HepG2 (cell line): ENCODE data around the gene RBCK1. TPM values are rescaled to one million over a fixed set of nuclear protein-coding genes. Genes with fewer than 3 reads are reported as not detected.

Experiments
- ASH2L ChIP-seq: fragments of 300-600, 200-600 bp; sonication (generic); IDR thresholded peaks from 2 replicates; pipeline ENCODE4 v1.7.0; 2017; ENCODE audit warnings: low read depth, mild to moderate bottlenecking, moderate library complexity, mixed read lengths, low read length; ENCODE audit not compliant: insufficient read length
- FOXO1 ChIP-seq: sonication (generic); formaldehyde crosslinking; IDR thresholded peaks from 2 replicates; pipeline ENCODE4 v1.4.0; 2020; ENCODE audit warnings: missing genetic modification reagents
- GABPA ChIP-seq, 2 experiments: IDR thresholded peaks; 2 replicates each; pipeline ENCODE4 v1.6.1; 2011 to 2016; ENCODE audit warnings: low read depth in 2 of 2, low read length in 1 of 2, missing biosample characterization in 1 of 2, missing genetic modification characterization in 1 of 2
- HMG20B ChIP-seq: conservative IDR thresholded peaks from 2 replicates; pipeline ENCODE4 v1.6.1; 2016; ENCODE audit warnings: missing genetic modification reagents, missing compliant biosample characterization
- HNRNPK ChIP-seq: fragments of 200-400 bp; formaldehyde crosslinking; IDR thresholded peaks from 2 replicates; pipeline ENCODE4 v1.6.1; 2018; ENCODE audit warnings: low read length, low read depth, moderate library complexity, mild to moderate bottlenecking; ENCODE audit not compliant: poor library complexity, severe bottlenecking
- NFYC ChIP-seq: IDR thresholded peaks from 2 replicates; pipeline ENCODE4 v1.6.1; 2016; ENCODE audit warnings: missing genetic modification reagents, missing compliant biosample characterization
- NR2F6 ChIP-seq, 2 experiments: IDR thresholded peaks; 2 replicates each; pipeline ENCODE4 v1.6.1; 2016; ENCODE audit warnings: antibody characterized with exemption in 1 of 2, mild to moderate bottlenecking in 1 of 2
- PHF8 ChIP-seq: sonication (generic); formaldehyde crosslinking; IDR thresholded peaks from 2 replicates; pipeline ENCODE4 v1.5.0; 2020; ENCODE audit warnings: missing genetic modification reagents
- SOX6 ChIP-seq, 2 experiments: fragments of 450-650 bp in 1 of 2; sonication (generic) in 1 of 2; formaldehyde crosslinking in 1 of 2; IDR thresholded peaks; 2 replicates each; pipeline versions ENCODE4 v1.4.0 to v1.6.1; 2017 to 2020; ENCODE audit warnings: antibody characterized with exemption in 1 of 2, mild to moderate bottlenecking in 1 of 2, missing genetic modification reagents in 1 of 2
- TAF1 ChIP-seq: sonication (generic); formaldehyde crosslinking; IDR thresholded peaks from 2 replicates; pipeline ENCODE4 v1.4.0; 2020; ENCODE audit warnings: missing genetic modification reagents
- ZNF296 ChIP-seq: sonication (generic); formaldehyde crosslinking; conservative IDR thresholded peaks from 2 replicates; pipeline ENCODE4 v1.5.0; 2020; ENCODE audit warnings: mild to moderate bottlenecking, missing genetic modification reagents
- ZNF550 ChIP-seq: sonication (generic); formaldehyde crosslinking; IDR thresholded peaks from 2 replicates; pipeline ENCODE4 v1.4.0; 2020; ENCODE audit warnings: mild to moderate bottlenecking, missing genetic modification reagents, borderline replicate concordance
- ZNF564 ChIP-seq: sonication (generic); formaldehyde crosslinking; IDR thresholded peaks from 2 replicates; pipeline ENCODE4 v1.8.1; 2023; ENCODE audit warnings: mild to moderate bottlenecking, missing genetic modification reagents
- polyA plus RNA-seq, 8 experiments: library from polyadenylated mRNA; depleted of rRNA in 3 of 8; stranded (reverse) in 7 of 8; unstranded in 1 of 8; fragments of >200 nt; fragmentation: Illumina TruSeq in 4 of 8; extraction: Trizol in 4 of 8; gene quantifications; 2 replicates each; pipeline versions ENCODE4 v1.2.1 to v1.2.3, GENCODE V29; 2011 to 2016; ENCODE audit warnings: low read depth in 4 of 8, missing spikeins in 1 of 8, mixed read lengths in 1 of 8; ENCODE audit not compliant: insufficient read depth in 1 of 8
- total RNA-seq, 5 experiments: library from RNA; depleted of rRNA; stranded (reverse); fragments of >200 nt; fragmentation: Illumina TruSeq; extraction: Trizol; gene quantifications; 2 replicates each; pipeline ENCODE4 v1.2.3, GENCODE V29; 2016; ENCODE audit warnings: low read depth in 1 of 5
- TF ChIP-seq, protein P1 (sequence below): sonication (generic); formaldehyde crosslinking; IDR thresholded peaks from 2 replicates; pipeline ENCODE4 v1.8.0; 2022; ENCODE audit warnings: missing genetic modification reagents, low read depth, mild to moderate bottlenecking, borderline replicate concordance
- TF ChIP-seq, protein P2 (sequence below): sonication (generic); formaldehyde crosslinking; IDR thresholded peaks from 2 replicates; pipeline ENCODE4 v1.5.0; 2020; ENCODE audit warnings: mild to moderate bottlenecking, missing genetic modification reagents, borderline replicate concordance
- TF ChIP-seq, protein P3 (sequence below): sonication (generic); formaldehyde crosslinking; IDR thresholded peaks from 2 replicates; pipeline ENCODE4 v1.5.1; 2020; ENCODE audit warnings: mild to moderate bottlenecking, missing genetic modification reagents, moderate library complexity
- TF ChIP-seq, protein P4 (sequence below): sonication (generic); formaldehyde crosslinking; IDR thresholded peaks from 2 replicates; pipeline ENCODE4 v1.4.0; 2020; ENCODE audit warnings: missing genetic modification reagents
- TF ChIP-seq, protein P5 (sequence below), 2 experiments: sonication (generic) in 1 of 2; formaldehyde crosslinking in 1 of 2; IDR thresholded peaks; 2 replicates each; pipeline versions ENCODE4 v1.4.0 to v1.6.1; 2016 to 2020; ENCODE audit warnings: borderline replicate concordance in 1 of 2, low read depth in 1 of 2, mild to moderate bottlenecking in 1 of 2, missing genetic modification reagents in 1 of 2

RBCK1 gene
- total and polyA plus RNA-seq, 2 of the 13 experiments (the other 11 are each of a cell fraction or from before 2014, with no cell fraction given) = 149 to 215 TPM

DNA sequence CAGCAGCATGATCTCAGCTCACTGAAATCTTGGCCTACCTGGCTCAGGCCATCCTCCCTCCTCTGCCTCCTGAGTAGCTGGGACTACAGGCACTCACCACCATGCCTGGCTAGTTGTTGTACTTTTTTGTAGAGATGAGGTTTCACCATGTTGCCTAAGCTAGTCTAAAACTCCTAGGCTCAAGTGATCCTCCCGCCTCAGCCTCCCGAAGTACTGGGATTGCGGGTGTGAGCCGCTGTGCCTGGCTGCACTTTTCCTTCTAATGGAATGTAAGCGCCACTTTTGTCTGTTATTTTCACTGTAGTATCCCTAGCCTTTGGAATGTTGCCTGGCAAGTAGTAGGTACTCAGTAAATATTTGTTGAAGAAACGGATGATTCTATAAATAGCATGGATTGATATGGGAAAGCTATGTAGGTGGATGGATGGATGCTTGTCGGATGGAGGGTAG lies 37.9 kb upstream of the RBCK1 start (continued):
- TF ChIP-seq, protein P1, sequence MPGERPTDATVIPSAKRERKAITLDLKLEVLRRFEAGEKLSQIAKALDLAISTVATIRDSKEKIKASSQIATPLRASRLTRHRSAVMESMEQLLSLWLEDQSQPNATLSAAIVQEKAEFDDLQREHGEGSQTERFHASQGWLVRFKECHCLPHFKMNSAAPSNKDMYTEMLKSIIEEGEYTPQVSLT (CRISPR knock-in tag) = no peak
- TF ChIP-seq HMG20B (CRISPR knock-in tag) (no peak), SOX6 (IDR thresholded peaks at IDR 0.05) (no peak), SOX6 (CRISPR knock-in tag; IDR thresholded peaks at IDR 0.05) (peak; percentile 65), FOXO1 (no peak), ASH2L (peak; percentile 42), ZNF550 (CRISPR knock-in tag) (no peak), PHF8 (0 out of 2 replicates have a peak, but pooled peaks have one; percentile 25), ZNF564 (CRISPR knock-in tag) (no peak), GABPA (IDR thresholded peaks at IDR 0.05; ENCODE audit: low read depth, low read length) (no peak), GABPA (CRISPR knock-in tag; IDR thresholded peaks at IDR 0.05; ENCODE audit: low read depth) (peak; percentile 47; the same call in 1 of the 2 replicates), NR2F6 (IDR thresholded peaks at IDR 0.05) (no peak), NR2F6 (CRISPR knock-in tag; IDR thresholded peaks at IDR 0.05) (0 out of 2 replicates have a peak, but pooled peaks have one; percentile 40), TAF1 (peak; percentile 37; the same call in 1 of the 2 replicates), ZNF296 (no peak), NFYC (CRISPR knock-in tag) (0 out of 2 replicates have a peak, but pooled peaks have one; percentile 9), HNRNPK (no peak)
- TF ChIP-seq, protein P2, sequence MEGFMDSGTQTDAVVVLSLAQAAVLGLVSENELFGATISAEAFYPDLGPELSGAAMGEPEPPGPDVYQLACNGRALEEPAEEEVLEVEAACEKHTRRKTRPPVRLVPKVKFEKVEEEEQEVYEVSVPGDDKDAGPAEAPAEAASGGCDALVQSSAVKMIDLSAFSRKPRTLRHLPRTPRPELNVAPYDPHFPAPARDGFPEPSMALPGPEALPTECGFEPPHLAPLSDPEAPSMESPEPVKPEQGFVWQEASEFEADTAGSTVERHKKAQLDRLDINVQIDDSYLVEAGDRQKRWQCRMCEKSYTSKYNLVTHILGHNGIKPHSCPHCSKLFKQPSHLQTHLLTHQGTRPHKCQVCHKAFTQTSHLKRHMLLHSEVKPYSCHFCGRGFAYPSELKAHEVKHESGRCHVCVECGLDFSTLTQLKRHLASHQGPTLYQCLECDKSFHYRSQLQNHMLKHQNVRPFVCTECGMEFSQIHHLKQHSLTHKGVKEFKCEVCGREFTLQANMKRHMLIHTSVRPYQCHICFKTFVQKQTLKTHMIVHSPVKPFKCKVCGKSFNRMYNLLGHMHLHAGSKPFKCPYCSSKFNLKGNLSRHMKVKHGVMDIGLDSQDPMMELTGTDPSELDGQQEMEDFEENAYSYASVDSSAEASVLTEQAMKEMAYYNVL (CRISPR knock-in tag) = peak; percentile 98
- TF ChIP-seq, protein P3, sequence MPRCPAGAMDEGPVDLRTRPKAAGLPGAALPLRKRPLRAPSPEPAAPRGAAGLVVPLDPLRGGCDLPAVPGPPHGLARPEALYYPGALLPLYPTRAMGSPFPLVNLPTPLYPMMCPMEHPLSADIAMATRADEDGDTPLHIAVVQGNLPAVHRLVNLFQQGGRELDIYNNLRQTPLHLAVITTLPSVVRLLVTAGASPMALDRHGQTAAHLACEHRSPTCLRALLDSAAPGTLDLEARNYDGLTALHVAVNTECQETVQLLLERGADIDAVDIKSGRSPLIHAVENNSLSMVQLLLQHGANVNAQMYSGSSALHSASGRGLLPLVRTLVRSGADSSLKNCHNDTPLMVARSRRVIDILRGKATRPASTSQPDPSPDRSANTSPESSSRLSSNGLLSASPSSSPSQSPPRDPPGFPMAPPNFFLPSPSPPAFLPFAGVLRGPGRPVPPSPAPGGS = 0 out of 2 replicates have a peak, but pooled peaks have one; percentile 71
- TF ChIP-seq, protein P4, sequence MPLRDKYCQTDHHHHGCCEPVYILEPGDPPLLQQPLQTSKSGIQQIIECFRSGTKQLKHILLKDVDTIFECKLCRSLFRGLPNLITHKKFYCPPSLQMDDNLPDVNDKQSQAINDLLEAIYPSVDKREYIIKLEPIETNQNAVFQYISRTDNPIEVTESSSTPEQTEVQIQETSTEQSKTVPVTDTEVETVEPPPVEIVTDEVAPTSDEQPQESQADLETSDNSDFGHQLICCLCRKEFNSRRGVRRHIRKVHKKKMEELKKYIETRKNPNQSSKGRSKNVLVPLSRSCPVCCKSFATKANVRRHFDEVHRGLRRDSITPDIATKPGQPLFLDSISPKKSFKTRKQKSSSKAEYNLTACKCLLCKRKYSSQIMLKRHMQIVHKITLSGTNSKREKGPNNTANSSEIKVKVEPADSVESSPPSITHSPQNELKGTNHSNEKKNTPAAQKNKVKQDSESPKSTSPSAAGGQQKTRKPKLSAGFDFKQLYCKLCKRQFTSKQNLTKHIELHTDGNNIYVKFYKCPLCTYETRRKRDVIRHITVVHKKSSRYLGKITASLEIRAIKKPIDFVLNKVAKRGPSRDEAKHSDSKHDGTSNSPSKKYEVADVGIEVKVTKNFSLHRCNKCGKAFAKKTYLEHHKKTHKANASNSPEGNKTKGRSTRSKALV (CRISPR knock-in tag) = no peak
- TF ChIP-seq, protein P5, sequence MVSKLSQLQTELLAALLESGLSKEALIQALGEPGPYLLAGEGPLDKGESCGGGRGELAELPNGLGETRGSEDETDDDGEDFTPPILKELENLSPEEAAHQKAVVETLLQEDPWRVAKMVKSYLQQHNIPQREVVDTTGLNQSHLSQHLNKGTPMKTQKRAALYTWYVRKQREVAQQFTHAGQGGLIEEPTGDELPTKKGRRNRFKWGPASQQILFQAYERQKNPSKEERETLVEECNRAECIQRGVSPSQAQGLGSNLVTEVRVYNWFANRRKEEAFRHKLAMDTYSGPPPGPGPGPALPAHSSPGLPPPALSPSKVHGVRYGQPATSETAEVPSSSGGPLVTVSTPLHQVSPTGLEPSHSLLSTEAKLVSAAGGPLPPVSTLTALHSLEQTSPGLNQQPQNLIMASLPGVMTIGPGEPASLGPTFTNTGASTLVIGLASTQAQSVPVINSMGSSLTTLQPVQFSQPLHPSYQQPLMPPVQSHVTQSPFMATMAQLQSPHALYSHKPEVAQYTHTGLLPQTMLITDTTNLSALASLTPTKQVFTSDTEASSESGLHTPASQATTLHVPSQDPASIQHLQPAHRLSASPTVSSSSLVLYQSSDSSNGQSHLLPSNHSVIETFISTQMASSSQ (IDR thresholded peaks at IDR 0.05; ENCODE audit: low read depth) = 0 out of 2 replicates have a peak, but pooled peaks have one; percentile 33
- TF ChIP-seq, protein P5 (CRISPR knock-in tag; IDR thresholded peaks at IDR 0.05; ENCODE audit: borderline replicate concordance) = no peak
